OCI-LY1 (cell line): ENCODE results near the gene SHROOM3.

Experiments used
- H2AFZ ChIP-seq: fragments of 200-600 bp; sonication (generic), shearing (Covaris generic); 2 replicates; pipeline ENCODE4 v1.6.0; 2014; ENCODE audit warnings: antibody characterized with exemption, mild to moderate bottlenecking, low read length
- H3F3A ChIP-seq: fragments of 200-600 bp; sonication (generic), shearing (Covaris generic); 2 replicates; pipeline ENCODE4 v1.6.0; 2014; ENCODE audit warnings: mild to moderate bottlenecking, antibody characterized with exemption, low read length, moderate library complexity; ENCODE audit not compliant: insufficient read depth
- H3K27ac ChIP-seq: fragments of 200-600 bp; sonication (generic); 2 replicates; pipeline ENCODE4 v1.5.1; 2014; ENCODE audit warnings: low read length, mixed run types, mild to moderate bottlenecking, low read depth; ENCODE audit not compliant: poor library complexity, severe bottlenecking
- H3K27me3 ChIP-seq: fragments of 200-600 bp; sonication (generic); 2 replicates; pipeline ENCODE4 v1.6.0; 2014; ENCODE audit warnings: antibody characterized with exemption, mild to moderate bottlenecking, low read length, moderate library complexity; ENCODE audit not compliant: insufficient read depth
- H3K36me3 ChIP-seq: fragments of 200-600 bp; sonication (generic); 2 replicates; pipeline ENCODE4 v1.6.1; 2014; ENCODE audit warnings: mild to moderate bottlenecking, antibody characterized with exemption, low read length, moderate library complexity, mixed read lengths; ENCODE audit not compliant: insufficient read depth
- H3K4me1 ChIP-seq: fragments of 200-600 bp; sonication (generic); 2 replicates; pipeline ENCODE4 v1.5.1; 2014; ENCODE audit warnings: mild to moderate bottlenecking, low read length, moderate library complexity; ENCODE audit not compliant: insufficient read depth, severe bottlenecking
- H3K4me2 ChIP-seq: fragments of 200-600 bp; sonication (generic), shearing (Covaris generic); 2 replicates; pipeline ENCODE4 v1.6.1; 2014; ENCODE audit warnings: low read length
- H3K4me3 ChIP-seq: fragments of 200-600 bp; sonication (generic); 2 replicates; pipeline ENCODE4 v1.5.1; 2014; ENCODE audit warnings: low read length, low read depth, mild to moderate bottlenecking, mixed read lengths; ENCODE audit not compliant: poor library complexity, severe bottlenecking
- H3K79me2 ChIP-seq: fragments of 200-600 bp; shearing (Covaris generic); 2 replicates; pipeline ENCODE4 v1.6.1; 2016; ENCODE audit warnings: mixed run types, low read length, mixed read lengths; ENCODE audit not compliant: insufficient read depth
- H3K9ac ChIP-seq: fragments of 200-600 bp; sonication (generic), shearing (Covaris generic); 2 replicates; pipeline ENCODE4 v1.6.1; 2014; ENCODE audit warnings: mild to moderate bottlenecking, low read length, mixed read lengths
- H3K9me2 ChIP-seq: fragments of 200-600 bp; sonication (generic), shearing (Covaris generic); 2 replicates; pipeline ENCODE4 v1.6.1; 2014; ENCODE audit warnings: low read depth, mild to moderate bottlenecking, low read length, mixed read lengths
- H3K9me3 ChIP-seq: fragments of 200-600 bp; shearing (Covaris generic); 2 replicates; pipeline ENCODE4 v1.6.1; 2014; ENCODE audit warnings: low read length, mixed read lengths
- H4K20me1 ChIP-seq: fragments of 200-600 bp; sonication (generic), shearing (Covaris generic); 2 replicates; pipeline ENCODE4 v1.6.0; 2016; ENCODE audit warnings: mild to moderate bottlenecking, low read length; ENCODE audit not compliant: insufficient read depth
- CTCF ChIP-seq: fragments of 200-600 bp; sonication (generic), shearing (Covaris generic); IDR thresholded peaks from 2 replicates; pipeline ENCODE4 v1.5.1; 2017; ENCODE audit warnings: mild to moderate bottlenecking, antibody characterized with exemption, low read length, moderate library complexity, mixed read lengths
- EZH2 ChIP-seq: fragments of 200-600 bp; sonication (generic), shearing (Covaris generic); IDR thresholded peaks from 2 replicates; pipeline ENCODE4 v1.8.0; 2017; ENCODE audit warnings: borderline replicate concordance, mixed run types, mild to moderate bottlenecking, antibody characterized with exemption, low read length, moderate library complexity, mixed read lengths

SHROOM3 gene

GRCh38 chr4:76792418-76792817 lies 357.4 kb downstream of the SHROOM3 start:
- no peak for TF ChIP-seq CTCF
- H3K79me2 ChIP-seq: no peaks in the 10 kb centered on the region

GRCh38 chr4:76795243-76795642 lies 360.2 kb downstream of the SHROOM3 start:
- no peaks in the 10 kb centered on the region for H3K9me3 ChIP-seq

More at GRCh38 chr4:76792418-76792817, 357.4 kb downstream of the SHROOM3 start:
- Histone ChIP-seq H3F3A (no peaks in the 10 kb centered on the region), H2AFZ (no peak overlapping the region), H3K36me3 (no peaks in the 10 kb centered on the region), H3K27me3 (no peaks in the 10 kb centered on the region), H3K9me3 (no peaks in the 10 kb centered on the region), H3K4me1 (no peaks in the 10 kb centered on the region), H3K9me2 (no peaks in the 10 kb centered on the region), H3K9ac (no peak overlapping the region), H3K4me2 (no peak overlapping the region), H4K20me1 (no peaks in the 10 kb centered on the region), H3K27ac (no peak overlapping the region), H3K4me3 (no peak overlapping the region)

GRCh38 chr4:76799140-76799539 lies 364.1 kb downstream of the SHROOM3 start:
- Histone ChIP-seq H3K27ac (no peak overlapping the region), H2AFZ (no peak overlapping the region), H3K36me3 (no peaks in the 10 kb centered on the region), H3K79me2 (no peaks in the 10 kb centered on the region), H3F3A (no peaks in the 10 kb centered on the region), H3K27me3 (peaks cover 5% of the 10 kb centered on the region; the same call in 1 of the 2 replicates), H3K9me2 (no peaks in the 10 kb centered on the region), H3K4me1 (no peaks in the 10 kb centered on the region), H3K9ac (no peak overlapping the region), H3K9me3 (no peaks in the 10 kb centered on the region), H3K4me2 (no peak overlapping the region), H4K20me1 (no peaks in the 10 kb centered on the region), H3K4me3 (no peak overlapping the region)
- TF ChIP-seq EZH2: no peak
- no peak for TF ChIP-seq CTCF

More at GRCh38 chr4:76795243-76795642, 360.2 kb downstream of the SHROOM3 start:
- no peak for TF ChIP-seq EZH2
- no peak for TF ChIP-seq CTCF
- H3F3A ChIP-seq: no peaks in the 10 kb centered on the region
- no peaks in the 10 kb centered on the region for H3K79me2 ChIP-seq
- no peaks in the 10 kb centered on the region for H3K9me2 ChIP-seq
- no peak overlapping the region for H3K4me3 ChIP-seq
- H3K27ac ChIP-seq: no peak overlapping the region
- no peak overlapping the region for H3K4me2 ChIP-seq
- H3K36me3 ChIP-seq: no peaks in the 10 kb centered on the region
- no peaks in the 10 kb centered on the region for H3K4me1 ChIP-seq
- no peak overlapping the region for H2AFZ ChIP-seq
- no peaks in the 10 kb centered on the region for H4K20me1 ChIP-seq
- no peaks in the 10 kb centered on the region for H3K27me3 ChIP-seq
- H3K9ac ChIP-seq: no peak overlapping the region
